RWPE2 (cell line): ENCODE data around the gene RPL10.
"Not testable (repeated sequence)": the region's sequence is repeated elsewhere in the genome, so short reads cannot be mapped to it uniquely, and the experiment has no call there.

Experiments
- ATAC-seq: fragments of 200-7000 bp; cut with Tn5 transposase; 3 replicates; pipeline ENCODE4 v1.9.1; 2021; ENCODE audit warnings: low read depth
- DNase-seq: peaks from one replicate; pipeline ENCODE4 v3.0.0-alpha.2; 2020; ENCODE audit warnings: low spot score
- H3K27ac ChIP-seq: fragments of 450-650 bp; 2 replicates; pipeline ENCODE4 v1.5.1; 2017; ENCODE audit warnings: mild to moderate bottlenecking; ENCODE audit not compliant: poor library complexity, severe bottlenecking
- H3K27me3 ChIP-seq: fragments of 250-450 bp; sonication (Bioruptor Pico); 2 replicates; pipeline ENCODE4 v1.5.1; 2021; ENCODE audit warnings: mild to moderate bottlenecking, moderate library complexity; ENCODE audit not compliant: insufficient read depth, poor library complexity, severe bottlenecking
- H3K36me3 ChIP-seq: fragments of 250-450 bp; sonication (Bioruptor Pico); 2 replicates; pipeline ENCODE4 v1.5.1; 2020; ENCODE audit warnings: low read depth, mild to moderate bottlenecking, moderate library complexity
- H3K4me1 ChIP-seq: fragments of 250-450 bp; sonication (Bioruptor Pico); 2 replicates; pipeline ENCODE4 v1.5.1; 2021; ENCODE audit warnings: mild to moderate bottlenecking, moderate library complexity; ENCODE audit not compliant: insufficient read depth, poor library complexity, severe bottlenecking
- H3K4me3 ChIP-seq: fragments of 250-450 bp; sonication (Bioruptor Pico); 2 replicates; pipeline ENCODE4 v1.5.1; 2021; ENCODE audit warnings: mild to moderate bottlenecking, moderate library complexity; ENCODE audit not compliant: severe bottlenecking
- H3K9me3 ChIP-seq: fragments of 250-450 bp; sonication (Bioruptor Pico); 2 replicates; pipeline ENCODE4 v1.5.1; 2021; ENCODE audit warnings: mild to moderate bottlenecking, moderate library complexity; ENCODE audit not compliant: severe bottlenecking
- CTCF ChIP-seq: fragments of 450-650 bp; IDR thresholded peaks from one replicate; pipeline ENCODE4 v1.5.1; 2017; ENCODE audit warnings: mild to moderate bottlenecking, moderate library complexity; ENCODE audit not compliant: poor library complexity, severe bottlenecking

RPL10 gene

GRCh38 chrX:154384284-154384892, 13.8 kb upstream of the RPL10 start:
- TF ChIP-seq CTCF, result no peak
- H3K27ac ChIP-seq, result no peak overlapping the region
- H3K36me3 ChIP-seq, result peaks cover 24% of the 10 kb centered on the region
- no peaks in the 10 kb centered on the region for H3K9me3 ChIP-seq
- no peak for DNase-seq
- ATAC-seq, result no peak
- no peak overlapping the region for H3K4me3 ChIP-seq
- peaks cover 8% of the 10 kb centered on the region for H3K4me1 ChIP-seq
- no peaks in the 10 kb centered on the region for H3K27me3 ChIP-seq

GRCh38 chrX:154388094-154388493, 10.1 kb upstream of the RPL10 start:
- H3K36me3 ChIP-seq, H3K4me1 ChIP-seq, H3K4me3 ChIP-seq, H3K9me3 ChIP-seq, DNase-seq, H3K27me3 ChIP-seq, H3K27ac ChIP-seq: not testable (repeated sequence)
- ATAC-seq, result peak; percentile 3; the same call in 1 of the 3 replicates

DNA sequence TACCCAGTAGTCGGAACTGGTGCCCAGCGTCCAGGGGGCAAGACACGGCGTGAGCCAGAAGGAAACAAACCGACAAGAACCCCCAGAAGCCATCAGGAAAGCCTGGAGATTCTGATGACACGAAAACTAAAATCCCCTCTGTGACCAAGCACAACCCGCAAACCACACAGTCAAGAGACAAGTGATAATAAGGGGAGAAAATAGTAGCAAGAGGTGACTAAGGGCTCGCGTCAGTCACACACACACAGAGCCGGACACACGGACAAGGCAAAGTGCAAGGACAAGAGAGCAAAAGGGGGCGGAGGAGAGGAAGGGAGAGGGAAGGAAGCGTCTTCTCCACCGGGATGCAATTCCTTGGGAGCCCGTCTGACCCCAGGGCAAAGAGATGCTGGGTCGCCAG, 9.5 kb upstream of the RPL10 start:
- not testable (repeated sequence) for H3K27me3 ChIP-seq, H3K4me1 ChIP-seq, H3K27ac ChIP-seq, DNase-seq, ATAC-seq, H3K9me3 ChIP-seq, H3K36me3 ChIP-seq, H3K4me3 ChIP-seq

GRCh38 chrX:154389812-154390747, 8.1 kb upstream of the RPL10 start:
- not testable (repeated sequence) for DNase-seq, H3K4me3 ChIP-seq, H3K27ac ChIP-seq, H3K36me3 ChIP-seq, H3K27me3 ChIP-seq, H3K4me1 ChIP-seq, H3K9me3 ChIP-seq
- ATAC-seq, result peak; percentile 73

- not testable (repeated sequence) for H3K9me3 ChIP-seq, H3K4me3 ChIP-seq, ATAC-seq, H3K4me1 ChIP-seq, DNase-seq, H3K27me3 ChIP-seq
- Histone ChIP-seq H3K27ac (peak overlapping the region; percentile 93), H3K36me3 (peaks cover 31% of the 10 kb centered on the region)
Measured at GRCh38 chrX:154396363-154396762, 1.8 kb upstream of the RPL10 start.

GRCh38 chrX:154396973-154397887, 947 bp upstream of the RPL10 start:
- ATAC-seq (peak; percentile 63), DNase-seq (no peak)
- no peaks in the 10 kb centered on the region for H3K4me1 ChIP-seq
- peak overlapping the region; percentile 60 for H3K4me3 ChIP-seq
- H3K9me3 ChIP-seq, result no peaks in the 10 kb centered on the region
- H3K27ac ChIP-seq, result peak overlapping the region; percentile 93
- H3K36me3 ChIP-seq, result peaks cover 35% of the 10 kb centered on the region
- TF ChIP-seq CTCF, result no peak
- no peaks in the 10 kb centered on the region for H3K27me3 ChIP-seq
